ENCODE measurements around the gene NOL8. TPM values are rescaled to one million over a fixed set of nuclear protein-coding genes. Genes with fewer than 3 reads are reported as not detected.

The NOL8 gene
- total and polyA plus RNA-seq, 2 experiments from 2014 or later = 26.0 to 42.7 TPM

DNA sequence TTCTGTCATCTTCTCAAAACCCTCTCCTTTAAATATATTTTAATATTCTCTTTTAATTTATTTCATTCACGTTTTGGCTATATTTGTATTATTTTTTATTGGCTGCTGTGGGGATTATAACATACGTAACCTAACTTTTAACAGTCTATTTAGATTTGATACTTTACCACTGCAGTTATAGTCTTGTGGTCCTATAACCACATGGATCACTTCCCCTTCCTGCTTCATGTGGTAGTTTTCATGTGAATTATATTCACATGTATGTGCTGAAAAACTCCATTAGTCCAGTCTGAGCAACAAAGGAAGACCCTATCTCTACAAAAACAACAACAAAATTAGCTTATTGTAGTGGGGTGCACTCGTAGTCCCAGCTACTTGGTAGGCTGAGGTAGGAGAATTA, 34.9 kb upstream of the NOL8 start:
- no peaks in the 10 kb centered on the region; the same call in 1 of the 2 replicates for H3K9me2 ChIP-seq (ENCODE audit: insufficient read depth)
- H3K27me3 Mint-ChIP-seq (ENCODE audit: insufficient read depth, low read depth, poor library complexity) = no peaks in the 10 kb centered on the region
- no peak for ATAC-seq
- H3K4me1 Mint-ChIP-seq = no peaks in the 10 kb centered on the region
- no peaks in the 10 kb centered on the region for H3F3A ChIP-seq (replicated peaks; ENCODE audit: low read depth)
- no peak overlapping the region for H3K4me2 ChIP-seq
- no peak overlapping the region for H2AFZ ChIP-seq
- DNase-seq (ENCODE audit: low spot score) = no peak
- H3K27ac ChIP-seq (ENCODE audit: low read depth) = no peak overlapping the region
- H3K9me3 Mint-ChIP-seq = peaks cover 15% of the 10 kb centered on the region
- no peaks in the 10 kb centered on the region for H3K27me3 ChIP-seq (ENCODE audit: insufficient read depth)
- H3K4me3 ChIP-seq = no peak overlapping the region
- H3K36me3 ChIP-seq (ENCODE audit: insufficient read depth) = no peaks in the 10 kb centered on the region; the same call in 1 of the 2 replicates
- H3K36me3 Mint-ChIP-seq (ENCODE audit: low read depth) = peaks cover 26% of the 10 kb centered on the region
- H3K27ac Mint-ChIP-seq = no peak overlapping the region
- no peaks in the 10 kb centered on the region for H3K79me2 ChIP-seq (replicated peaks; ENCODE audit: insufficient read depth)
- H4K20me1 ChIP-seq (replicated peaks; ENCODE audit: insufficient read depth) = no peaks in the 10 kb centered on the region
- no peak overlapping the region for H3K4me3 Mint-ChIP-seq
- TF ChIP-seq, protein P1, sequence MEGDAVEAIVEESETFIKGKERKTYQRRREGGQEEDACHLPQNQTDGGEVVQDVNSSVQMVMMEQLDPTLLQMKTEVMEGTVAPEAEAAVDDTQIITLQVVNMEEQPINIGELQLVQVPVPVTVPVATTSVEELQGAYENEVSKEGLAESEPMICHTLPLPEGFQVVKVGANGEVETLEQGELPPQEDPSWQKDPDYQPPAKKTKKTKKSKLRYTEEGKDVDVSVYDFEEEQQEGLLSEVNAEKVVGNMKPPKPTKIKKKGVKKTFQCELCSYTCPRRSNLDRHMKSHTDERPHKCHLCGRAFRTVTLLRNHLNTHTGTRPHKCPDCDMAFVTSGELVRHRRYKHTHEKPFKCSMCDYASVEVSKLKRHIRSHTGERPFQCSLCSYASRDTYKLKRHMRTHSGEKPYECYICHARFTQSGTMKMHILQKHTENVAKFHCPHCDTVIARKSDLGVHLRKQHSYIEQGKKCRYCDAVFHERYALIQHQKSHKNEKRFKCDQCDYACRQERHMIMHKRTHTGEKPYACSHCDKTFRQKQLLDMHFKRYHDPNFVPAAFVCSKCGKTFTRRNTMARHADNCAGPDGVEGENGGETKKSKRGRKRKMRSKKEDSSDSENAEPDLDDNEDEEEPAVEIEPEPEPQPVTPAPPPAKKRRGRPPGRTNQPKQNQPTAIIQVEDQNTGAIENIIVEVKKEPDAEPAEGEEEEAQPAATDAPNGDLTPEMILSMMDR (conservative IDR thresholded peaks at IDR 0.05; ENCODE audit: low read depth in 2 of 2) = no peak
- TF ChIP-seq EZH2 (IDR thresholded peaks at IDR 0.05; ENCODE audit: low read depth, unreplicated experiment) (no peak), ZNF331 (CRISPR knock-in tag; IDR thresholded peaks at IDR 0.05; ENCODE audit: low read depth) (no peak), EZH2phosphoT487 (IDR thresholded peaks at IDR 0.05; ENCODE audit: unreplicated experiment) (no peak), POLR2AphosphoS5 (IDR thresholded peaks at IDR 0.05; ENCODE audit: low read depth) (no peak), JUNB (IDR thresholded peaks at IDR 0.05; ENCODE audit: unreplicated experiment) (no peak), NANOG (IDR thresholded peaks at IDR 0.05; ENCODE audit: borderline replicate concordance) (no peak)
- TF ChIP-seq, protein P2, sequence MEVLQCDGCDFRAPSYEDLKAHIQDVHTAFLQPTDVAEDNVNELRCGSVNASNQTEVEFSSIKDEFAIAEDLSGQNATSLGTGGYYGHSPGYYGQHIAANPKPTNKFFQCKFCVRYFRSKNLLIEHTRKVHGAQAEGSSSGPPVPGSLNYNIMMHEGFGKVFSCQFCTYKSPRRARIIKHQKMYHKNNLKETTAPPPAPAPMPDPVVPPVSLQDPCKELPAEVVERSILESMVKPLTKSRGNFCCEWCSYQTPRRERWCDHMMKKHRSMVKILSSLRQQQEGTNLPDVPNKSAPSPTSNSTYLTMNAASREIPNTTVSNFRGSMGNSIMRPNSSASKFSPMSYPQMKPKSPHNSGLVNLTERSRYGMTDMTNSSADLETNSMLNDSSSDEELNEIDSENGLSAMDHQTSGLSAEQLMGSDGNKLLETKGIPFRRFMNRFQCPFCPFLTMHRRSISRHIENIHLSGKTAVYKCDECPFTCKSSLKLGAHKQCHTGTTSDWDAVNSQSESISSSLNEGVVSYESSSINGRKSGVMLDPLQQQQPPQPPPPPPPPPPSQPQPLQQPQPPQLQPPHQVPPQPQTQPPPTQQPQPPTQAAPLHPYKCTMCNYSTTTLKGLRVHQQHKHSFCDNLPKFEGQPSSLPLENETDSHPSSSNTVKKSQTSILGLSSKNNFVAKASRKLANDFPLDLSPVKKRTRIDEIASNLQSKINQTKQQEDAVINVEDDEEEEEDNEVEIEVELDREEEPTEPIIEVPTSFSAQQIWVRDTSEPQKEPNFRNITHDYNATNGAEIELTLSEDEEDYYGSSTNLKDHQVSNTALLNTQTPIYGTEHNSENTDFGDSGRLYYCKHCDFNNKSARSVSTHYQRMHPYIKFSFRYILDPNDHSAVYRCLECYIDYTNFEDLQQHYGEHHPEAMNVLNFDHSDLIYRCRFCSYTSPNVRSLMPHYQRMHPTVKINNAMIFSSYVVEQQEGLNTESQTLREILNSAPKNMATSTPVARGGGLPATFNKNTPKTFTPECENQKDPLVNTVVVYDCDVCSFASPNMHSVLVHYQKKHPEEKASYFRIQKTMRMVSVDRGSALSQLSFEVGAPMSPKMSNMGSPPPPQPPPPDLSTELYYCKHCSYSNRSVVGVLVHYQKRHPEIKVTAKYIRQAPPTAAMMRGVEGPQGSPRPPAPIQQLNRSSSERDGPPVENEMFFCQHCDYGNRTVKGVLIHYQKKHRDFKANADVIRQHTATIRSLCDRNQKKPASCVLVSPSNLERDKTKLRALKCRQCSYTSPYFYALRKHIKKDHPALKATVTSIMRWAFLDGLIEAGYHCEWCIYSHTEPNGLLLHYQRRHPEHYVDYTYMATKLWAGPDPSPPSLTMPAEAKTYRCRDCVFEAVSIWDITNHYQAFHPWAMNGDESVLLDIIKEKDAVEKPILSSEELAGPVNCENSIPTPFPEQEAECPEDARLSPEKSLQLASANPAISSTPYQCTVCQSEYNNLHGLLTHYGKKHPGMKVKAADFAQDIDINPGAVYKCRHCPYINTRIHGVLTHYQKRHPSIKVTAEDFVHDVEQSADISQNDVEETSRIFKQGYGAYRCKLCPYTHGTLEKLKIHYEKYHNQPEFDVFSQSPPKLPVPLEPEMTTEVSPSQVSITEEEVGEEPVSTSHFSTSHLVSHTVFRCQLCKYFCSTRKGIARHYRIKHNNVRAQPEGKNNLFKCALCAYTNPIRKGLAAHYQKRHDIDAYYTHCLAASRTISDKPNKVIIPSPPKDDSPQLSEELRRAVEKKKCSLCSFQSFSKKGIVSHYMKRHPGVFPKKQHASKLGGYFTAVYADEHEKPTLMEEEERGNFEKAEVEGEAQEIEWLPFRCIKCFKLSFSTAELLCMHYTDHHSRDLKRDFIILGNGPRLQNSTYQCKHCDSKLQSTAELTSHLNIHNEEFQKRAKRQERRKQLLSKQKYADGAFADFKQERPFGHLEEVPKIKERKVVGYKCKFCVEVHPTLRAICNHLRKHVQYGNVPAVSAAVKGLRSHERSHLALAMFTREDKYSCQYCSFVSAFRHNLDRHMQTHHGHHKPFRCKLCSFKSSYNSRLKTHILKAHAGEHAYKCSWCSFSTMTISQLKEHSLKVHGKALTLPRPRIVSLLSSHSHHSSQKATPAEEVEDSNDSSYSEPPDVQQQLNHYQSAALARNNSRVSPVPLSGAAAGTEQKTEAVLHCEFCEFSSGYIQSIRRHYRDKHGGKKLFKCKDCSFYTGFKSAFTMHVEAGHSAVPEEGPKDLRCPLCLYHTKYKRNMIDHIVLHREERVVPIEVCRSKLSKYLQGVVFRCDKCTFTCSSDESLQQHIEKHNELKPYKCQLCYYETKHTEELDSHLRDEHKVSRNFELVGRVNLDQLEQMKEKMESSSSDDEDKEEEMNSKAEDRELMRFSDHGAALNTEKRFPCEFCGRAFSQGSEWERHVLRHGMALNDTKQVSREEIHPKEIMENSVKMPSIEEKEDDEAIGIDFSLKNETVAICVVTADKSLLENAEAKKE (CRISPR knock-in tag; IDR thresholded peaks at IDR 0.05) = no peak
- TF ChIP-seq, protein P3, sequence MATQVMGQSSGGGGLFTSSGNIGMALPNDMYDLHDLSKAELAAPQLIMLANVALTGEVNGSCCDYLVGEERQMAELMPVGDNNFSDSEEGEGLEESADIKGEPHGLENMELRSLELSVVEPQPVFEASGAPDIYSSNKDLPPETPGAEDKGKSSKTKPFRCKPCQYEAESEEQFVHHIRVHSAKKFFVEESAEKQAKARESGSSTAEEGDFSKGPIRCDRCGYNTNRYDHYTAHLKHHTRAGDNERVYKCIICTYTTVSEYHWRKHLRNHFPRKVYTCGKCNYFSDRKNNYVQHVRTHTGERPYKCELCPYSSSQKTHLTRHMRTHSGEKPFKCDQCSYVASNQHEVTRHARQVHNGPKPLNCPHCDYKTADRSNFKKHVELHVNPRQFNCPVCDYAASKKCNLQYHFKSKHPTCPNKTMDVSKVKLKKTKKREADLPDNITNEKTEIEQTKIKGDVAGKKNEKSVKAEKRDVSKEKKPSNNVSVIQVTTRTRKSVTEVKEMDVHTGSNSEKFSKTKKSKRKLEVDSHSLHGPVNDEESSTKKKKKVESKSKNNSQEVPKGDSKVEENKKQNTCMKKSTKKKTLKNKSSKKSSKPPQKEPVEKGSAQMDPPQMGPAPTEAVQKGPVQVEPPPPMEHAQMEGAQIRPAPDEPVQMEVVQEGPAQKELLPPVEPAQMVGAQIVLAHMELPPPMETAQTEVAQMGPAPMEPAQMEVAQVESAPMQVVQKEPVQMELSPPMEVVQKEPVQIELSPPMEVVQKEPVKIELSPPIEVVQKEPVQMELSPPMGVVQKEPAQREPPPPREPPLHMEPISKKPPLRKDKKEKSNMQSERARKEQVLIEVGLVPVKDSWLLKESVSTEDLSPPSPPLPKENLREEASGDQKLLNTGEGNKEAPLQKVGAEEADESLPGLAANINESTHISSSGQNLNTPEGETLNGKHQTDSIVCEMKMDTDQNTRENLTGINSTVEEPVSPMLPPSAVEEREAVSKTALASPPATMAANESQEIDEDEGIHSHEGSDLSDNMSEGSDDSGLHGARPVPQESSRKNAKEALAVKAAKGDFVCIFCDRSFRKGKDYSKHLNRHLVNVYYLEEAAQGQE (IDR thresholded peaks at IDR 0.05; ENCODE audit: unreplicated experiment) = no peak
- TF ChIP-seq, protein P4, sequence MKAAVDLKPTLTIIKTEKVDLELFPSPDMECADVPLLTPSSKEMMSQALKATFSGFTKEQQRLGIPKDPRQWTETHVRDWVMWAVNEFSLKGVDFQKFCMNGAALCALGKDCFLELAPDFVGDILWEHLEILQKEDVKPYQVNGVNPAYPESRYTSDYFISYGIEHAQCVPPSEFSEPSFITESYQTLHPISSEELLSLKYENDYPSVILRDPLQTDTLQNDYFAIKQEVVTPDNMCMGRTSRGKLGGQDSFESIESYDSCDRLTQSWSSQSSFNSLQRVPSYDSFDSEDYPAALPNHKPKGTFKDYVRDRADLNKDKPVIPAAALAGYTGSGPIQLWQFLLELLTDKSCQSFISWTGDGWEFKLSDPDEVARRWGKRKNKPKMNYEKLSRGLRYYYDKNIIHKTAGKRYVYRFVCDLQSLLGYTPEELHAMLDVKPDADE (IDR thresholded peaks at IDR 0.05) = no peak
- no peaks in the 10 kb centered on the region for H3K4me1 ChIP-seq (ENCODE audit: insufficient read depth)

Data from GM23338 (cell line).